OCI-LY3 (cell line): Measurements from ENCODE around the gene WWOX.

Source experiments
- CTCF ChIP-seq: fragments of 200-600, 300-600 bp; sonication (generic); IDR thresholded peaks from 2 replicates; pipeline ENCODE4 v1.5.1; 2014; ENCODE audit warnings: antibody characterized with exemption, low read length, low read depth
- EZH2phosphoT487 ChIP-seq: fragments of 200-600 bp; shearing (Covaris generic); IDR thresholded peaks from 2 replicates; pipeline ENCODE4 v1.6.1; 2018; ENCODE audit warnings: antibody characterized with exemption, mixed run types, low read depth

GRCh38 chr16:78984887-78985464, 885.5 kb downstream of the WWOX start:
- no peak for TF ChIP-seq CTCF
- TF ChIP-seq EZH2phosphoT487, result no peak
